PC-3 (cell line): ENCODE results near the gene MFAP3. TPM values are rescaled to one million over a fixed set of nuclear protein-coding genes. Genes with fewer than 3 reads are reported as not detected.

Experiments used
- ATAC-seq: fragments of 200-7000 bp; cut with Tn5 transposase; 2 replicates; pipeline ENCODE4 v1.9.1; 2020; ENCODE audit warnings: mild to moderate bottlenecking, moderate library complexity
- BruUV-seq: library from RNA; stranded (reverse); fragments of 400-500 nt; replicated peaks from 2 replicates; lab custom pipeline; 2021; lab: Mats Ljungman, UMichigan
- CTCF ChIA-PET: fragments of 300-600 bp; sonication (Branson Sonifier 250); formaldehyde crosslinking; loops from one replicate; lab custom pipeline; 2022; ENCODE audit warnings: antibody characterized with exemption; lab: Charles Lee
- POLR2A ChIA-PET: fragments of 300-600 bp; sonication (Branson Sonifier 250); formaldehyde crosslinking; loops from one replicate; lab custom pipeline; 2022; ENCODE audit warnings: antibody characterized with exemption; ENCODE audit not compliant: unreplicated experiment; lab: Charles Lee
- DNase-seq: peaks from one replicate; pipeline ENCODE4 v3.0.0-alpha.2; 2015
- H2AFZ ChIP-seq: fragments of 300-600 bp; sonication (generic); 2 replicates; pipeline ENCODE4 v1.6.0; 2016; ENCODE audit warnings: antibody characterized with exemption, low read length
- H3F3A ChIP-seq: fragments of 300-600 bp; sonication (generic); one replicate; pipeline ENCODE4 v1.6.0; 2017; ENCODE audit warnings: antibody characterized with exemption, low read length, control low read depth, mild to moderate bottlenecking; ENCODE audit not compliant: unreplicated experiment
- H3K27ac ChIP-seq: fragments of 300-600 bp; sonication (generic); 2 replicates; pipeline ENCODE4 v1.5.1; 2016; ENCODE audit warnings: mild to moderate bottlenecking, low read length
- H3K27me3 ChIP-seq: fragments of 300-600 bp; sonication (generic); 2 replicates; pipeline ENCODE4 v1.6.1; 2016; ENCODE audit warnings: low read length, mixed read lengths
- H3K36me3 ChIP-seq: fragments of 300-600 bp; sonication (generic); 2 replicates; pipeline ENCODE4 v1.6.1; 2016; ENCODE audit warnings: low read depth, mixed run types, low read length, mixed read lengths
- H3K4me1 ChIP-seq: fragments of 300-600 bp; sonication (generic); 2 replicates; pipeline ENCODE4 v1.5.1; 2016; ENCODE audit warnings: low read length; ENCODE audit not compliant: insufficient read depth
- H3K4me2 ChIP-seq: fragments of 300-600 bp; sonication (generic); 2 replicates; pipeline ENCODE4 v1.6.0; 2016; ENCODE audit warnings: low read length
- H3K4me3 ChIP-seq: fragments of 300-600 bp; sonication (generic); 2 replicates; pipeline ENCODE4 v1.5.1; 2016; ENCODE audit warnings: mild to moderate bottlenecking, low read length, mixed read lengths
- H3K79me2 ChIP-seq: fragments of 300-600 bp; sonication (generic); 2 replicates; pipeline ENCODE4 v1.6.1; 2017; ENCODE audit warnings: low read length, mixed read lengths
- H3K9ac ChIP-seq: fragments of 300-600 bp; sonication (generic); 2 replicates; pipeline ENCODE4 v1.6.0; 2016; ENCODE audit warnings: mild to moderate bottlenecking, low read length
- H3K9me2 ChIP-seq: fragments of 300-600 bp; sonication (generic); replicated peaks from 2 replicates; pipeline ENCODE4 v1.6.1; 2016; ENCODE audit warnings: mixed run types, low read length, mixed read lengths
- H3K9me3 ChIP-seq: fragments of 300-600 bp; sonication (generic); 2 replicates; pipeline ENCODE4 v1.6.1; 2016; ENCODE audit warnings: low read length, mixed read lengths
- H4K20me1 ChIP-seq: fragments of 300-600 bp; sonication (generic); 2 replicates; pipeline ENCODE4 v1.6.1; 2016; ENCODE audit warnings: low read length, mixed read lengths
- CTCF ChIP-seq: fragments of 300-600 bp; sonication (generic); conservative IDR thresholded peaks from 2 replicates; pipeline ENCODE4 v1.5.1; 2017; ENCODE audit warnings: antibody characterized with exemption, low read depth, mild to moderate bottlenecking, low read length
- EZH2 ChIP-seq: fragments of 300-600 bp; sonication (generic); IDR thresholded peaks from one replicate; pipeline ENCODE4 v1.6.1; 2017; ENCODE audit warnings: antibody characterized with exemption, mild to moderate bottlenecking, low read length; ENCODE audit not compliant: unreplicated experiment
- EZH2phosphoT487 ChIP-seq: fragments of 300-600 bp; sonication (generic); IDR thresholded peaks from 2 replicates; pipeline ENCODE4 v1.6.1; 2018; ENCODE audit warnings: mild to moderate bottlenecking, antibody characterized with exemption, low read length, borderline replicate concordance
- intact Hi-C: fragments of 100-400 bp; cut with micrococcal nuclease; formaldehyde crosslinking; loops from 2 replicates; pipeline ENCODE4 v1.9.0; 2023
- total RNA-seq: library from RNA; depleted of rRNA; stranded (reverse); fragments of >200 nt; gene quantifications from 2 replicates; pipeline ENCODE4 v1.2.3, GENCODE V29; 2014

The MFAP3 gene
- total RNA-seq, 1 experiment from 2014 or later = 21.1 TPM

DNA sequence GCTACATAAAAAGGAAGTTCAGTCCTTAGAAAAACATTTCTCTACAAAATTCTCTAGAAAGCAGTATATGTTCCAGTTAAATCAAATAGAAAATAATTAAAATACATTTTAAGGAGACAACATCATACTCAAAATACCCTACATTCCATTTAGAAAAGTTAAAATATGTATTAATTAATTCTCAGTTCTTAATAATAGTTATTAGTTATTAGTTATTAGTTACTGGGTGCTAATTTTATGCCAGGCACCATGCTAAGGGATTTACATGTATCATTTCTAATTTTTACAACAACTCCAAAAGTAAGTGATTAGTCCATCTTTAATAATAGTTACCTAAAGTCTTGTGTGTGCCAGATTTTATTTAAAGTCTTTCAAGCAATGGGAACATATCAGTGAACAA lies 38.1 kb upstream of the MFAP3 start:
- no peaks in the 10 kb centered on the region for H3F3A ChIP-seq
- no peaks in the 10 kb centered on the region for H3K79me2 ChIP-seq
- no peaks in the 10 kb centered on the region for H3K9me2 ChIP-seq
- H3K27me3 ChIP-seq = no peaks in the 10 kb centered on the region
- no TSS peak for BruUV-seq
- no peaks in the 10 kb centered on the region for H3K9me3 ChIP-seq
- H3K4me3 ChIP-seq = no peak overlapping the region
- intact Hi-C loops = no loop called here
- ChIA-PET POLR2A (no interaction called here), CTCF (no interaction called here)
- H3K4me2 ChIP-seq = no peak overlapping the region
- H4K20me1 ChIP-seq = no peaks in the 10 kb centered on the region
- no peak overlapping the region for H3K9ac ChIP-seq
- H3K36me3 ChIP-seq = no peaks in the 10 kb centered on the region
- TF ChIP-seq EZH2phosphoT487 (no peak), EZH2 (no peak), CTCF (no peak)
- H3K27ac ChIP-seq = no peak overlapping the region
- H3K4me1 ChIP-seq = no peaks in the 10 kb centered on the region
- no peak overlapping the region for H2AFZ ChIP-seq
- ATAC-seq (no peak), DNase-seq (no peak)

- ChIA-PET POLR2A (no interaction called here), CTCF (no interaction called here)
- ATAC-seq = no peak
- no peaks in the 10 kb centered on the region for H3K79me2 ChIP-seq
- no peak for DNase-seq
- H3K36me3 ChIP-seq = no peaks in the 10 kb centered on the region
- H3K4me3 ChIP-seq = no peak overlapping the region
- H3K27me3 ChIP-seq = no peaks in the 10 kb centered on the region
- H3K9me2 ChIP-seq = no peaks in the 10 kb centered on the region
- H3K27ac ChIP-seq = no peak overlapping the region
- H3F3A ChIP-seq = no peaks in the 10 kb centered on the region
- H2AFZ ChIP-seq = no peak overlapping the region
- H4K20me1 ChIP-seq = no peaks in the 10 kb centered on the region
- H3K4me2 ChIP-seq = no peak overlapping the region
- TF ChIP-seq EZH2phosphoT487 (no peak), CTCF (no peak), EZH2 (no peak)
- no peaks in the 10 kb centered on the region for H3K4me1 ChIP-seq
- no peak overlapping the region for H3K9ac ChIP-seq
- BruUV-seq = no TSS peak
- H3K9me3 ChIP-seq = no peaks in the 10 kb centered on the region
- intact Hi-C loops = no loop called here
Measured at GRCh38 chr5:154002093-154002492, 36.7 kb upstream of the MFAP3 start.

- no peaks in the 10 kb centered on the region for H3K9me2 ChIP-seq
- H4K20me1 ChIP-seq = no peaks in the 10 kb centered on the region
- CTCF ChIA-PET = interaction anchor here (0.6 kb wide), 1 partner anchor 179 kb away, joined by 8 read pairs; no protein-coding TSS in a partner anchor
- no peaks in the 10 kb centered on the region for H3K79me2 ChIP-seq
- no TSS peak for BruUV-seq
- H3K4me3 ChIP-seq = no peak overlapping the region
- intact Hi-C loops = no loop called here
- H3K9ac ChIP-seq = no peak overlapping the region
- H3K27ac ChIP-seq = no peak overlapping the region
- no peak overlapping the region for H3K4me2 ChIP-seq
- DNase-seq = no peak
- ATAC-seq = no peak
- no peak for TF ChIP-seq EZH2
- TF ChIP-seq CTCF = no peak
- no peak for TF ChIP-seq EZH2phosphoT487
- no peak overlapping the region for H2AFZ ChIP-seq
- H3K9me3 ChIP-seq = no peaks in the 10 kb centered on the region
- POLR2A ChIA-PET = no interaction called here
- no peaks in the 10 kb centered on the region for H3F3A ChIP-seq
- H3K27me3 ChIP-seq = no peaks in the 10 kb centered on the region
- H3K4me1 ChIP-seq = no peaks in the 10 kb centered on the region
- no peaks in the 10 kb centered on the region for H3K36me3 ChIP-seq
Measured at GRCh38 chr5:154002511-154003020, 36.2 kb upstream of the MFAP3 start.
